ENCODE data around the gene APEH. TPM values are rescaled to one million over a fixed set of nuclear protein-coding genes. Genes with fewer than 3 reads are reported as not detected.

The APEH gene
- total and polyA plus RNA-seq, 4 donors = 65.1 to 94.1 (median 87.5) TPM

GRCh38 chr3:49652218-49652902 is 21.8 kb upstream of the APEH start:
- WGBS = 93% methylated on average over 36 of the region's 36 CpGs
- Histone ChIP-seq H3K27ac (ENCODE audit: low read depth in 1 of 2, low read length in 2 of 2) (no peak overlapping the region), H3K4me3 (ENCODE audit: low read depth in 1 of 3, low read length in 3 of 3) (no peak overlapping the region), H3K27me3 (ENCODE audit: control insufficient read depth in 4 of 4, insufficient read depth in 4 of 4, low read length in 3 of 4) (no peaks in the 10 kb centered on the region), H3K9me3 (ENCODE audit: control insufficient read depth in 4 of 4, low read length in 3 of 4) (no peaks in the 10 kb centered on the region), H3K36me3 (ENCODE audit: control insufficient read depth in 4 of 4, insufficient read depth in 3 of 4, low read depth in 1 of 4, low read length in 3 of 4) (no peaks in the 10 kb centered on the region), H3K9ac (ENCODE audit: low read depth in 1 of 2, low read length in 2 of 2) (no peak overlapping the region), H3K4me1 (ENCODE audit: control insufficient read depth in 4 of 4, insufficient read depth in 4 of 4, low read length in 3 of 4) (peaks cover 0 to 8% (median 4%) of the 10 kb centered on the region in 4 donors)
- TF ChIP-seq TAF1 (conservative IDR thresholded peaks at IDR 0.05) (no peak), MAX (IDR thresholded peaks at IDR 0.05) (no peak), REST (IDR thresholded peaks at IDR 0.05) (no peak), RXRA (IDR thresholded peaks at IDR 0.05) (no peak), EGR1 (IDR thresholded peaks at IDR 0.05; ENCODE audit: low read depth in 2 of 2) (no peak), SP1 (IDR thresholded peaks at IDR 0.05) (no peak), CTCF (IDR thresholded peaks at IDR 0.05; ENCODE audit: low read depth, low read length, missing input control) (no peak)
- DNase-seq (ENCODE audit: low spot score) = no peak

- Histone ChIP-seq H3K4me1 (ENCODE audit: control insufficient read depth in 4 of 4, insufficient read depth in 4 of 4, low read length in 3 of 4) (peaks cover 0 to 4% (median under 1%) of the 10 kb centered on the region in 4 donors), H3K9ac (ENCODE audit: low read depth in 1 of 2, low read length in 2 of 2) (no peak overlapping the region), H3K27ac (ENCODE audit: low read depth in 1 of 2, low read length in 2 of 2) (no peak overlapping the region), H3K27me3 (ENCODE audit: control insufficient read depth in 4 of 4, insufficient read depth in 4 of 4, low read length in 3 of 4) (no peaks in the 10 kb centered on the region), H3K36me3 (ENCODE audit: control insufficient read depth in 4 of 4, insufficient read depth in 3 of 4, low read depth in 1 of 4, low read length in 3 of 4) (no peaks in the 10 kb centered on the region), H3K9me3 (ENCODE audit: control insufficient read depth in 4 of 4, low read length in 3 of 4) (no peaks in the 10 kb centered on the region), H3K4me3 (ENCODE audit: low read depth in 1 of 3, low read length in 3 of 3) (no peak overlapping the region)
- 94% methylated on average over 21 of the region's 21 CpGs for WGBS
- DNase-seq (ENCODE audit: low spot score) = no peak
- TF ChIP-seq CTCF (IDR thresholded peaks at IDR 0.05; ENCODE audit: low read depth, low read length, missing input control) = no peak
- TF ChIP-seq HNF4A (conservative IDR thresholded peaks at IDR 0.05) = no peak
- TF ChIP-seq HNF4G (IDR thresholded peaks at IDR 0.05) = no peak
- no peak for TF ChIP-seq FOXA2 (IDR thresholded peaks at IDR 0.05)
- no peak for TF ChIP-seq YY1 (IDR thresholded peaks at IDR 0.05)
- TF ChIP-seq FOXA1 (IDR thresholded peaks at IDR 0.05) = no peak
- TF ChIP-seq SP1 (IDR thresholded peaks at IDR 0.05) = no peak
- no peak for TF ChIP-seq RXRA (IDR thresholded peaks at IDR 0.05)
- TF ChIP-seq GABPA (IDR thresholded peaks at IDR 0.05 in 1 of 2, conservative IDR thresholded peaks at IDR 0.05 in 1 of 2) = no peak
Measured at GRCh38 chr3:49652903-49653415, 21.2 kb upstream of the APEH start.

Measured in liver (tissue), 9 donors.